Measurements from ENCODE around the gene ANKS1A.

Gene ANKS1A

GRCh38 chr6:34979218-34979617 lies 90.2 kb downstream of the ANKS1A start:
- Histone ChIP-seq H3K9me3 (ENCODE audit: control insufficient read depth, low read length) (no peaks in the 10 kb centered on the region), H3K4me3 (ENCODE audit: extremely low read depth, insufficient read depth, low read length, poor library complexity, severe bottlenecking) (no peak overlapping the region), H3K4me1 (ENCODE audit: control insufficient read depth, insufficient read depth, low read length, poor library complexity, severe bottlenecking) (peaks cover 6% of the 10 kb centered on the region), H3K27ac (ENCODE audit: low read depth, low read length, severe bottlenecking) (no peak overlapping the region), H3K36me3 (ENCODE audit: control insufficient read depth, insufficient read depth, low read length) (peaks cover 20% of the 10 kb centered on the region)
- WGBS, 2 experiments (ENCODE audit: insufficient coverage in 2 of 2): 88 to 100% methylated on average over 1 of the region's 2 CpGs

DNA sequence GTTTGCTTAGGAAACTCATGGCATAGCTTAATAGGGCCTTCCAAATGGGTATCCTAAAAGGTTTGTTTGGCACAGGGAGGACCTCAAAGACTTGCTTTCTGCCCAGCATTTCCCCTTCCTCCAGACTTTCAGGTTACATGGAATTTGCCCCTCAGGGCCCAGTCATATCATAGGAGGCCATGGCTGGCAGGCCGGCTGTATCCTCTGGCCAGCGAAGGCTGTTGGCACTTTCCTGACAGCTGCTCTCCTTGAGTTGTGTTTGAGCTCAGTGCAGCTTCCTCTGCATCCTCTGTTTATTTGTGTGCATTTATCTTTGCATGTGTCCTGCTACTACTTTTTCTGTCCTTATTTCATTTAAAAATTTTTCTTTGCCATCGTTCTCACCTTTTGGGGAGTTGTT lies 90.9 kb downstream of the ANKS1A start:
- H3K4me3 ChIP-seq (ENCODE audit: extremely low read depth, insufficient read depth, low read length, poor library complexity, severe bottlenecking): no peak overlapping the region
- peaks cover 24% of the 10 kb centered on the region for H3K36me3 ChIP-seq (ENCODE audit: control insufficient read depth, insufficient read depth, low read length)
- no peak overlapping the region for H3K27ac ChIP-seq (ENCODE audit: low read depth, low read length, severe bottlenecking)
- H3K9me3 ChIP-seq (ENCODE audit: control insufficient read depth, low read length): no peaks in the 10 kb centered on the region
- 94 to 100% methylated on average over 2 of the region's 3 CpGs for WGBS, 2 experiments (ENCODE audit: insufficient coverage in 2 of 2)
- peaks cover 6% of the 10 kb centered on the region for H3K4me1 ChIP-seq (ENCODE audit: control insufficient read depth, insufficient read depth, low read length, poor library complexity, severe bottlenecking)

DNA sequence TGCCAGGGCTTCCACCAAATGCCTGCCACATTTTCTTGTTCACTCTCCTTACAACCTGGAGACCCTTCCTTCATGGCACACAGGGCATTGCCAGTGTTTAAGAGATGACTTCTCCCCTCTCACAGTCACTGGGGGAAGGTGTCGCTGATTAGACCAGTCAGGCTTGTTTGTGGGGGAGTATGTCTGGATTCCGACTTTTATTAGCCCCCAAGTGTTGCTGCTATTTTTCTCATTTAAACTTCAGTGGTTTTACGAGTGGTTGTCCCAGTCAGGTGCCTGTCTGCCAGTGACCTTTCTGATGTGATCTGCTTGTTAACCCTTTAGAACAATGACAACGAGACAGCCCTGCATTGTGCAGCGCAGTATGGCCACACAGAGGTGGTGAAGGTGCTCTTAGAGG lies 92.3 kb downstream of the ANKS1A start:
- Histone ChIP-seq H3K36me3 (ENCODE audit: control insufficient read depth, insufficient read depth, low read length) (peaks cover 38% of the 10 kb centered on the region), H3K4me1 (ENCODE audit: control insufficient read depth, insufficient read depth, low read length, poor library complexity, severe bottlenecking) (peaks cover 6% of the 10 kb centered on the region), H3K4me3 (ENCODE audit: extremely low read depth, insufficient read depth, low read length, poor library complexity, severe bottlenecking) (no peak overlapping the region), H3K9me3 (ENCODE audit: control insufficient read depth, low read length) (no peaks in the 10 kb centered on the region), H3K27ac (ENCODE audit: low read depth, low read length, severe bottlenecking) (no peak overlapping the region)
- WGBS, 2 experiments (ENCODE audit: insufficient coverage in 2 of 2): 90 to 100% methylated on average over 3 of the region's 5 CpGs

DNA sequence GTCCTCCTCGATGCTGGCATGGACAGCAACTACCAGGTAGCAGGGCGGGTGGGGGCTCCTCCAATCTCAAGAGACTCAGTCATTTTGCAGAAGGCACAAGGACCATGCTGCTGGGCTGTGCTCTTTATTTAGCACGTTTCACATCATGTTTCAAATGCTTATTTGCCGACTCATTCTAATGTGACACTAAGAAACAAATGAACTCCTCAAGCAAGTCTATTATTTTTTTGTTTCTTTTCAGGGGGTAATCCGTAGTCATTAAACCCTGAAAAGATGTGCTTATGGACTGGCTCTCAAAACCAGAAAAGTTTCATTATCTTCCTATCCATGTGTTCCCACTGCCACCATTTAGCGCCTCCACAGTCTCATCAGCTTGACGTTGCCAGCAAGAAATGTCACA lies 92.9 kb downstream of the ANKS1A start:
- H3K4me3 ChIP-seq (ENCODE audit: extremely low read depth, insufficient read depth, low read length, poor library complexity, severe bottlenecking): no peak overlapping the region

DNA sequence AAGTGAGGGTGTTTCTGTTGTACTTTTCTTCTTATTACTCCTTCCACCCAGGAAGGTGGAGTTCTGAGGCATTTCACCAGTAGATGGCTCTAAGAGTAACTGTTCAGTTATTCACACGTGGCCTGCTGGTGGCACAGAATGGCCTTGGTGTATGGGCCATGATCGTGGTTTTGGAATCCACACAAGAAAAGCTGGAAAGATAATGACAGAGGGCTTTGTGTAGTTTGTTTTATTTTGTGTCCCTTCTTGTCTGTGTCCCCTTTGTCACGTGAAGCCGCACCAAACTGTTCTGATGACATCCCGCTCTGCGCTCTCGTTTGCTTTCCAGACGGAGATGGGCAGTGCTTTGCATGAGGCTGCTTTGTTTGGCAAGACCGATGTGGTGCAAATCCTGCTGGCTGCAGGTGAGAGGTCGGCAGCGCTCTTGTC lies 93.4 kb downstream of the ANKS1A start:
- peaks cover 39% of the 10 kb centered on the region for H3K36me3 ChIP-seq (ENCODE audit: control insufficient read depth, insufficient read depth, low read length)
- no peaks in the 10 kb centered on the region for H3K9me3 ChIP-seq (ENCODE audit: control insufficient read depth, low read length)
- H3K4me1 ChIP-seq (ENCODE audit: control insufficient read depth, insufficient read depth, low read length, poor library complexity, severe bottlenecking): peaks cover 11% of the 10 kb centered on the region
- 87 to 91% methylated on average over 8 to 11 of the region's 11 CpGs for WGBS, 2 experiments (ENCODE audit: insufficient coverage in 2 of 2)
- H3K27ac ChIP-seq (ENCODE audit: low read depth, low read length, severe bottlenecking): no peak overlapping the region
- H3K4me3 ChIP-seq (ENCODE audit: extremely low read depth, insufficient read depth, low read length, poor library complexity, severe bottlenecking): no peak overlapping the region

More for the DNA sequence above, 92.9 kb downstream of the ANKS1A start:
- H3K36me3 ChIP-seq (ENCODE audit: control insufficient read depth, insufficient read depth, low read length): peaks cover 40% of the 10 kb centered on the region
- H3K27ac ChIP-seq (ENCODE audit: low read depth, low read length, severe bottlenecking): no peak overlapping the region
- peaks cover 6% of the 10 kb centered on the region for H3K4me1 ChIP-seq (ENCODE audit: control insufficient read depth, insufficient read depth, low read length, poor library complexity, severe bottlenecking)
- no peaks in the 10 kb centered on the region for H3K9me3 ChIP-seq (ENCODE audit: control insufficient read depth, low read length)
- WGBS, 2 experiments (ENCODE audit: insufficient coverage in 2 of 2): 85 to 88% methylated on average over 5 of the region's 7 CpGs

DNA sequence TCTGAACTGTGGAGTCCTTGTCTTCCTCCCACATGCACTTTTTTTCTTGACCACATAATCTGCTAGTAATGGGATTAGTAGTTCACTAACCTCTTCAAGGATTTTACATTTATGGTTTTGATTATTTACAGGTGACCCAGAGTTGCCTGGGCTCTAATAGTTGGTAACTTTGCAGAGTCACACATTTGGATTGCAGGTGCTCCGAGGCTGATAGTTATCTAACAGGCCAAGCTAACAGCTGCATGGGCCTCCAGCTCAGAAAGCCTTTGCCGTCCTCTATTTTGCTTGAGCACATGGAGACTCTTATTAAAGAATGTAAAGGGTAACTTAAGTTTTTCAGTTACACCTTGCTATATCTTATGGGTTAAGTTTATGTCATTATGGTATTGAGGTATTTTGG lies 95.4 kb downstream of the ANKS1A start:
- Histone ChIP-seq H3K36me3 (ENCODE audit: control insufficient read depth, insufficient read depth, low read length) (peaks cover 42% of the 10 kb centered on the region), H3K9me3 (ENCODE audit: control insufficient read depth, low read length) (no peaks in the 10 kb centered on the region), H3K4me1 (ENCODE audit: control insufficient read depth, insufficient read depth, low read length, poor library complexity, severe bottlenecking) (peaks cover 12% of the 10 kb centered on the region), H3K27ac (ENCODE audit: low read depth, low read length, severe bottlenecking) (no peak overlapping the region), H3K4me3 (ENCODE audit: extremely low read depth, insufficient read depth, low read length, poor library complexity, severe bottlenecking) (no peak overlapping the region)
- 94 to 100% methylated on average over 2 of the region's 2 CpGs for WGBS, 2 experiments (ENCODE audit: insufficient coverage in 2 of 2)

DNA sequence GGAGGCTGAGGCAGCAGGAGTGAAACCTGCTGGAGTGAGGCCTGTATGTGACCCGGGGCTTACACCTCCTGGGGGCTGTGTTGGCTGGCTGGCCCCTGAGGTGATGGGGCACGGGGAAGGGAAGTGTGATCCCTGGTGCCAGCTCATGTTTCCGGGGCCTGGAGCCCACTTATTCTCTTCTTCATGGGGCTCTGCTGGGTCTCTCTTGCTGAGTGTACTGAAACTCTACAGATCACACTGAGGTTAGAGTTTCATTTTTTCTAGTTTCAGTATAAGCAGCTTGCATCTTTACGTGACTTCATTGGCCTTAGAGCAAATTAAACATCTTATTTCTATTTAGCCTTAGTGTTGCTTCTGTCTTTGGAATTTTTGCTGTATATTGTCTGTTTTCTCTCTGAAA lies 96.2 kb downstream of the ANKS1A start:
- H3K4me1 ChIP-seq (ENCODE audit: control insufficient read depth, insufficient read depth, low read length, poor library complexity, severe bottlenecking): peaks cover 12% of the 10 kb centered on the region
- 97 to 100% methylated on average over 2 to 3 of the region's 4 CpGs for WGBS, 2 experiments (ENCODE audit: insufficient coverage in 2 of 2)
- H3K9me3 ChIP-seq (ENCODE audit: control insufficient read depth, low read length): no peaks in the 10 kb centered on the region
- H3K36me3 ChIP-seq (ENCODE audit: control insufficient read depth, insufficient read depth, low read length): peaks cover 45% of the 10 kb centered on the region
- no peak overlapping the region for H3K27ac ChIP-seq (ENCODE audit: low read depth, low read length, severe bottlenecking)
- H3K4me3 ChIP-seq (ENCODE audit: extremely low read depth, insufficient read depth, low read length, poor library complexity, severe bottlenecking): no peak overlapping the region

GRCh38 chr6:34986845-34987246 lies 97.8 kb downstream of the ANKS1A start:
- 0% methylated on average over 1 of the region's 3 CpGs for WGBS, 2 experiments (ENCODE audit: insufficient coverage in 2 of 2)
- H3K4me3 ChIP-seq (ENCODE audit: extremely low read depth, insufficient read depth, low read length, poor library complexity, severe bottlenecking): no peak overlapping the region
- peaks cover 45% of the 10 kb centered on the region for H3K36me3 ChIP-seq (ENCODE audit: control insufficient read depth, insufficient read depth, low read length)
- H3K9me3 ChIP-seq (ENCODE audit: control insufficient read depth, low read length): no peaks in the 10 kb centered on the region
- H3K27ac ChIP-seq (ENCODE audit: low read depth, low read length, severe bottlenecking): no peak overlapping the region
- H3K4me1 ChIP-seq (ENCODE audit: control insufficient read depth, insufficient read depth, low read length, poor library complexity, severe bottlenecking): peaks cover 9% of the 10 kb centered on the region

- no peaks in the 10 kb centered on the region for H3K9me3 ChIP-seq (ENCODE audit: control insufficient read depth, low read length)
- H3K27ac ChIP-seq (ENCODE audit: low read depth, low read length, severe bottlenecking): no peak overlapping the region
- no peak overlapping the region for H3K4me3 ChIP-seq (ENCODE audit: extremely low read depth, insufficient read depth, low read length, poor library complexity, severe bottlenecking)
- 91 to 92% methylated on average over 5 of the region's 5 CpGs for WGBS, 2 experiments (ENCODE audit: insufficient coverage in 2 of 2)
- H3K4me1 ChIP-seq (ENCODE audit: control insufficient read depth, insufficient read depth, low read length, poor library complexity, severe bottlenecking): peaks cover 8% of the 10 kb centered on the region
- peaks cover 44% of the 10 kb centered on the region for H3K36me3 ChIP-seq (ENCODE audit: control insufficient read depth, insufficient read depth, low read length)
Measured at GRCh38 chr6:34987506-34987905, 98.5 kb downstream of the ANKS1A start.

- 83% methylated on average over 1 of the region's 2 CpGs; no CpG with 5 or more reads in 1 of the 2 experiments for WGBS, 2 experiments (ENCODE audit: insufficient coverage in 2 of 2)
- H3K36me3 ChIP-seq (ENCODE audit: control insufficient read depth, insufficient read depth, low read length): peaks cover 40% of the 10 kb centered on the region
- H3K27ac ChIP-seq (ENCODE audit: low read depth, low read length, severe bottlenecking): peak overlapping the region; percentile 39
- H3K4me1 ChIP-seq (ENCODE audit: control insufficient read depth, insufficient read depth, low read length, poor library complexity, severe bottlenecking): peaks cover 8% of the 10 kb centered on the region
- no peak overlapping the region for H3K4me3 ChIP-seq (ENCODE audit: extremely low read depth, insufficient read depth, low read length, poor library complexity, severe bottlenecking)
- no peaks in the 10 kb centered on the region for H3K9me3 ChIP-seq (ENCODE audit: control insufficient read depth, low read length)
Measured at GRCh38 chr6:34990971-34991560, 102.0 kb downstream of the ANKS1A start.

DNA sequence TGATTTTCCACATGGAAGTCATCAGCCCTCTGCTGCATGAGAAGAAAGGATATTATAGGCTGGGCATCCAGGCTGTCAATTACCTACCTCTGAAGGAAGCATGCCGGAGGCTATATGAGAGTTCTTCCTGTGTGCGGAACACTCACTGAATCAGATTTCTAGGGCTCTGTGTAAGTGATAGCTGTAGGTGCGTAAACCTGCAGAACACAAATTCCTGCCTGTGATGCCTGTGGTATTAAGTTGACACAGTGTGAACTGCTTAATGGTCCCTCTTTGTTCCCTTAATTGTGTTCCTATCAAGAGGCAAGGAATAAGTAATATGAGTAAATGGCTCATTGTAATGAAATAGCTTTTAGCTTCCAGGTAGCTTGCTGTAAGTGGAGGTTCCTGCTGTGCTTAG lies 103.3 kb downstream of the ANKS1A start:
- H3K36me3 ChIP-seq (ENCODE audit: control insufficient read depth, insufficient read depth, low read length): peaks cover 41% of the 10 kb centered on the region
- WGBS, 2 experiments (ENCODE audit: insufficient coverage in 2 of 2): 100% methylated on average over 2 to 3 of the region's 3 CpGs
- H3K9me3 ChIP-seq (ENCODE audit: control insufficient read depth, low read length): no peaks in the 10 kb centered on the region
- no peak overlapping the region for H3K27ac ChIP-seq (ENCODE audit: low read depth, low read length, severe bottlenecking)
- H3K4me3 ChIP-seq (ENCODE audit: extremely low read depth, insufficient read depth, low read length, poor library complexity, severe bottlenecking): no peak overlapping the region
- peaks cover 4% of the 10 kb centered on the region for H3K4me1 ChIP-seq (ENCODE audit: control insufficient read depth, insufficient read depth, low read length, poor library complexity, severe bottlenecking)
